Neural crest cell (in vitro differentiated cells): ENCODE measurements around the gene CECR2. TPM values are rescaled to one million over a fixed set of nuclear protein-coding genes. Genes with fewer than 3 reads are reported as not detected.

Source experiments
- DNase-seq: peaks from one replicate; pipeline ENCODE4 v3.0.0; 2021; ENCODE audit warnings: low read depth, mixed read lengths, low spot score
- H3K27ac Mint-ChIP-seq: one replicate; pipeline ENCODE4 v1.8.0; 2021; ENCODE audit warnings: mild to moderate bottlenecking, mixed read lengths; ENCODE audit not compliant: unreplicated experiment
- H3K27me3 Mint-ChIP-seq: 2 replicates; pipeline ENCODE4 v1.8.0; 2021; ENCODE audit warnings: low read depth, mild to moderate bottlenecking, mixed read lengths
- H3K36me3 Mint-ChIP-seq: 2 replicates; pipeline ENCODE4 v1.8.0; 2021; ENCODE audit warnings: low read depth, mild to moderate bottlenecking, mixed read lengths
- H3K4me1 Mint-ChIP-seq: 2 replicates; pipeline ENCODE4 v1.8.0; 2021; ENCODE audit warnings: mixed read lengths
- H3K4me3 Mint-ChIP-seq: one replicate; pipeline ENCODE4 v1.8.0; 2021; ENCODE audit warnings: mild to moderate bottlenecking, mixed read lengths
- H3K9me3 Mint-ChIP-seq: 2 replicates; pipeline ENCODE4 v1.8.0; 2021; ENCODE audit warnings: mixed read lengths
- CTCF ChIP-seq: fragments of 200-600 bp; sonication (generic); conservative IDR thresholded peaks from 2 replicates; pipeline ENCODE4 v1.5.0; 2021; ENCODE audit warnings: antibody characterized with exemption, mild to moderate bottlenecking
- total RNA-seq: library from RNA; stranded (reverse); gene quantifications from 2 replicates; pipeline ENCODE4 v1.2.1, GENCODE V29; 2021

CECR2 gene
- total RNA-seq, 1 donor from 2014 or later, result 32.8 TPM

- H3K4me3 Mint-ChIP-seq, result no peak overlapping the region
- H3K27ac Mint-ChIP-seq, result no peak overlapping the region
- no peak for TF ChIP-seq CTCF
- no peaks in the 10 kb centered on the region for H3K27me3 Mint-ChIP-seq
- no peak for DNase-seq
- no peaks in the 10 kb centered on the region for H3K36me3 Mint-ChIP-seq
- H3K4me1 Mint-ChIP-seq, result peaks cover 15% of the 10 kb centered on the region
- no peaks in the 10 kb centered on the region for H3K9me3 Mint-ChIP-seq
Observed at GRCh38 chr22:17349172-17349571, 20.1 kb upstream of the CECR2 start.

GRCh38 chr22:17350292-17350691 lies 19.0 kb upstream of the CECR2 start:
- no peak for TF ChIP-seq CTCF
- no peak for DNase-seq
- Mint-ChIP-seq H3K27ac (peak overlapping the region; percentile 13), H3K4me3 (no peak overlapping the region), H3K36me3 (no peaks in the 10 kb centered on the region), H3K9me3 (no peaks in the 10 kb centered on the region), H3K4me1 (peaks cover 15% of the 10 kb centered on the region), H3K27me3 (no peaks in the 10 kb centered on the region)

- no peak overlapping the region for H3K4me3 Mint-ChIP-seq
- no peaks in the 10 kb centered on the region for H3K27me3 Mint-ChIP-seq
- no peak overlapping the region for H3K27ac Mint-ChIP-seq
- no peaks in the 10 kb centered on the region for H3K36me3 Mint-ChIP-seq
- TF ChIP-seq CTCF, result no peak
- H3K9me3 Mint-ChIP-seq, result no peaks in the 10 kb centered on the region
- peaks cover 23% of the 10 kb centered on the region for H3K4me1 Mint-ChIP-seq
- no peak for DNase-seq
Observed at GRCh38 chr22:17352798-17353197, 16.5 kb upstream of the CECR2 start.

GRCh38 chr22:17357688-17358087 lies 11.6 kb upstream of the CECR2 start:
- no peak for DNase-seq
- Mint-ChIP-seq H3K4me1 (peaks cover 22% of the 10 kb centered on the region), H3K27ac (no peak overlapping the region), H3K9me3 (no peaks in the 10 kb centered on the region), H3K4me3 (peak overlapping the region; percentile 1), H3K36me3 (no peaks in the 10 kb centered on the region), H3K27me3 (no peaks in the 10 kb centered on the region)
- no peak for TF ChIP-seq CTCF

- Mint-ChIP-seq H3K9me3 (no peaks in the 10 kb centered on the region), H3K27ac (peak overlapping the region; percentile 6)
Observed at GRCh38 chr22:17358415-17358814, 10.8 kb upstream of the CECR2 start.

More at GRCh38 chr22:17358415-17358814, 10.8 kb upstream of the CECR2 start:
- Mint-ChIP-seq H3K27me3 (no peaks in the 10 kb centered on the region), H3K36me3 (no peaks in the 10 kb centered on the region), H3K4me1 (peaks cover 22% of the 10 kb centered on the region), H3K4me3 (no peak overlapping the region)
- no peak for DNase-seq
- no peak for TF ChIP-seq CTCF
